OCI-LY3 (cell line): ENCODE results near the gene RSPH3.

ENCODE experiments used
- EZH2phosphoT487 ChIP-seq: fragments of 200-600 bp; shearing (Covaris generic); IDR thresholded peaks from 2 replicates; pipeline ENCODE4 v1.6.1; 2018; ENCODE audit warnings: antibody characterized with exemption, mixed run types, low read depth
- TF ChIP-seq, protein P1 (sequence below): fragments of 200-600, 300-600 bp; sonication (generic); IDR thresholded peaks from 2 replicates; pipeline ENCODE4 v1.5.1; 2014; ENCODE audit warnings: antibody characterized with exemption, low read length, low read depth

DNA sequence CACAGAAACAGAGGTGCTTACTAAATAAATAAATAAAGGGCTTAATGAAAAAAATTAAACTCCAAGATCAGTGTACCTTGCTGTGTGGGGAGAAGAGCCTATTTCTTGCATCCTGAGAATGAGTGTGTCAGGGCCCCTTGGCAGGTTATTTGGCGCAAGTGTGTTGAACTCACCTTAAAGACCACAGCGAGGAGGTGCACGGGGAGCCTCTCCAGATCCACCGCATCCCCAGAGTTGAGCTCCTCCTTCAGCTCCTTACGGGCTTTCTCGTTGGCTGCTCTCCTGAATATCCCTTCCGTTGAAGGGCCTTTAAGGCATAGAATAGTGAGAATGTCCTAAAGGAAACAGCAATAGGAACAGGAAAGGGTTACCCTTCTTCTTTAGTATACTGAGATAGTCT lies 41.2 kb upstream of the RSPH3 start:
- TF ChIP-seq, protein P1, sequence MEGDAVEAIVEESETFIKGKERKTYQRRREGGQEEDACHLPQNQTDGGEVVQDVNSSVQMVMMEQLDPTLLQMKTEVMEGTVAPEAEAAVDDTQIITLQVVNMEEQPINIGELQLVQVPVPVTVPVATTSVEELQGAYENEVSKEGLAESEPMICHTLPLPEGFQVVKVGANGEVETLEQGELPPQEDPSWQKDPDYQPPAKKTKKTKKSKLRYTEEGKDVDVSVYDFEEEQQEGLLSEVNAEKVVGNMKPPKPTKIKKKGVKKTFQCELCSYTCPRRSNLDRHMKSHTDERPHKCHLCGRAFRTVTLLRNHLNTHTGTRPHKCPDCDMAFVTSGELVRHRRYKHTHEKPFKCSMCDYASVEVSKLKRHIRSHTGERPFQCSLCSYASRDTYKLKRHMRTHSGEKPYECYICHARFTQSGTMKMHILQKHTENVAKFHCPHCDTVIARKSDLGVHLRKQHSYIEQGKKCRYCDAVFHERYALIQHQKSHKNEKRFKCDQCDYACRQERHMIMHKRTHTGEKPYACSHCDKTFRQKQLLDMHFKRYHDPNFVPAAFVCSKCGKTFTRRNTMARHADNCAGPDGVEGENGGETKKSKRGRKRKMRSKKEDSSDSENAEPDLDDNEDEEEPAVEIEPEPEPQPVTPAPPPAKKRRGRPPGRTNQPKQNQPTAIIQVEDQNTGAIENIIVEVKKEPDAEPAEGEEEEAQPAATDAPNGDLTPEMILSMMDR, result no peak
- no peak for TF ChIP-seq EZH2phosphoT487
